Stomach (tissue), 4 donors: ENCODE data around the gene PRDM8.

ENCODE experiments used
- EP300 ChIP-seq: sonication (generic); formaldehyde crosslinking; IDR thresholded peaks from one replicate; pipeline ENCODE4 v1.6.1; 2017; ENCODE audit warnings: antibody characterized with exemption
- POLR2A ChIP-seq, 4 donors: fragments of 450-650 bp; IDR thresholded peaks; one replicate each; pipeline ENCODE4 v1.6.1; 2016; ENCODE audit warnings: antibody characterized with exemption in 4 of 4, control low read depth in 2 of 4, mild to moderate bottlenecking in 1 of 4, moderate library complexity in 1 of 4
- POLR2AphosphoS5 ChIP-seq, 3 donors: sonication (generic); formaldehyde crosslinking; IDR thresholded peaks; one replicate each; pipeline ENCODE4 v1.6.1; 2016; ENCODE audit warnings: antibody characterized with exemption in 3 of 3
- TF ChIP-seq, protein P1 (sequence below), 7 experiments: fragments of 450-650 bp in 4 of 7; fragments of 200-600 bp in 3 of 7; sonication (generic) in 3 of 7; IDR thresholded peaks; one replicate each; pipeline ENCODE4 v1.5.1; 2016 to 2019; ENCODE audit warnings: antibody characterized with exemption in 7 of 7, control low read depth in 2 of 7, mild to moderate bottlenecking in 1 of 7

DNA sequence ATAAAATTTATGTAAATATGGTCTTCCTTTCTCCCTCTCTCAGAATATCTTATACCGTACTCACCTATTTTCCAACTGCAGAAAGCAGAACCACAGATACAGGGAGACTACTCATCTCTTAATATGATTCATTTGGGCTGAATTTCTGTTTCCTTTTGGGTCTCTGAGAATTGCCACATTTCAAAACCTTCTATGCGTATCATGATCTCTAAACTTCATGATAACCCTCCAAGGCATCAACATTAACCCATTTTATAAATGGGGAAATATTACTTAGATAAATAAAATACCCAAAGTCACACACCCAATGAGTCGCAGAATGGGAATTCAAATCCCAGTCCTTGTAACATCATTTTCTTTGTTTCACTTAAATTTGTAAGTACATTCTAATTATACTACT lies 16.6 kb upstream of the PRDM8 start:
- TF ChIP-seq, protein P1, sequence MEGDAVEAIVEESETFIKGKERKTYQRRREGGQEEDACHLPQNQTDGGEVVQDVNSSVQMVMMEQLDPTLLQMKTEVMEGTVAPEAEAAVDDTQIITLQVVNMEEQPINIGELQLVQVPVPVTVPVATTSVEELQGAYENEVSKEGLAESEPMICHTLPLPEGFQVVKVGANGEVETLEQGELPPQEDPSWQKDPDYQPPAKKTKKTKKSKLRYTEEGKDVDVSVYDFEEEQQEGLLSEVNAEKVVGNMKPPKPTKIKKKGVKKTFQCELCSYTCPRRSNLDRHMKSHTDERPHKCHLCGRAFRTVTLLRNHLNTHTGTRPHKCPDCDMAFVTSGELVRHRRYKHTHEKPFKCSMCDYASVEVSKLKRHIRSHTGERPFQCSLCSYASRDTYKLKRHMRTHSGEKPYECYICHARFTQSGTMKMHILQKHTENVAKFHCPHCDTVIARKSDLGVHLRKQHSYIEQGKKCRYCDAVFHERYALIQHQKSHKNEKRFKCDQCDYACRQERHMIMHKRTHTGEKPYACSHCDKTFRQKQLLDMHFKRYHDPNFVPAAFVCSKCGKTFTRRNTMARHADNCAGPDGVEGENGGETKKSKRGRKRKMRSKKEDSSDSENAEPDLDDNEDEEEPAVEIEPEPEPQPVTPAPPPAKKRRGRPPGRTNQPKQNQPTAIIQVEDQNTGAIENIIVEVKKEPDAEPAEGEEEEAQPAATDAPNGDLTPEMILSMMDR (IDR thresholded peaks at IDR 0.05), result no peak
- TF ChIP-seq POLR2A (IDR thresholded peaks at IDR 0.05) (no peak), POLR2AphosphoS5 (IDR thresholded peaks at IDR 0.05) (no peak), EP300 (no peak)
